ENCODE data around the gene PDE4A. TPM values are rescaled to one million over a fixed set of nuclear protein-coding genes. Genes with fewer than 3 reads are reported as not detected.

The PDE4A gene
- total and polyA plus RNA-seq, 2 donors (not counting 3 experiments of a cell fraction or from before 2014, with no cell fraction given): 3.8 to 10.0 TPM

DNA sequence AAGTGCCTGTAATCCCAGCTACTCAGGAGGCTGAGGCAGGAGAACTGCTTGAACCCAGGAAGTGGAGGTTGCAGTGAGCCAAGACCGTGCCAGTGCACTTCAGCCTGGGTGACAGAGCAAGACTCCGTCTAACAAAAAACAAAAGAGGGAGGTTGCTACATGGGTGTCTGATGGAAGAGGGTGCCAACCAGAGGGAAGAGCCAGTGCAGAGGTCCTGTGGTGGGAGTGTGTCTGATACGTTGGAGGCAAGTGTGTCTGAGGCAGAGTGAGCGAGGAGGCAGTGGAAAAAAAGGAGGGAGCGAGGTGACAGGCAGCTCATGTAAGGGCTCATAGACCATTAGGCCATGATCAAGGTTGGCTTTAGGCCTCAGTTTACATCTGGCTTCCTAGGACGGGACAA is 6.8 kb downstream of the PDE4A start:
- Histone ChIP-seq H3K4me3 (replicated peaks in 1 of 3; ENCODE audit: insufficient read depth in 1 of 3, low read depth in 1 of 3, low read length in 3 of 3) (no peak overlapping the region), H4K20me1 (replicated peaks; ENCODE audit: control insufficient read depth, extremely low read depth, insufficient read depth, low read length) (no peaks in the 10 kb centered on the region), H3K4me2 (ENCODE audit: insufficient read depth, low read length) (no peak overlapping the region), H3K27me3 (ENCODE audit: control insufficient read depth in 2 of 2, insufficient read depth in 2 of 2, low read length in 2 of 2) (peaks cover 2 to 11% of the 10 kb centered on the region in 2 experiments), H3K36me3 (ENCODE audit: control insufficient read depth in 2 of 2, extremely low read depth in 1 of 2, insufficient read depth in 2 of 2, low read length in 2 of 2) (no peaks in the 10 kb centered on the region), H3K27ac (ENCODE audit: insufficient read depth, low read depth, low read length) (no peak overlapping the region), H3K4me1 (ENCODE audit: control insufficient read depth, extremely low read depth, insufficient read depth, low read length) (peaks cover 27% of the 10 kb centered on the region), H3K79me2 (ENCODE audit: control insufficient read depth, insufficient read depth, low read length) (no peaks in the 10 kb centered on the region), H3K9ac (replicated peaks; ENCODE audit: extremely low read depth, insufficient read depth, low read length) (no peak overlapping the region), H2AFZ (ENCODE audit: low read depth, low read length) (no peak overlapping the region), H3K9me1 (replicated peaks; ENCODE audit: control insufficient read depth, extremely low read depth, insufficient read depth, low read length) (no peaks in the 10 kb centered on the region), H3K9me3 (replicated peaks; ENCODE audit: control insufficient read depth, insufficient read depth, low read length) (no peaks in the 10 kb centered on the region)
- TF ChIP-seq EZH2 (IDR thresholded peaks at IDR 0.05; ENCODE audit: borderline replicate concordance, low read depth, low read length, severe bottlenecking): no peak
- no peak for TF ChIP-seq JUN (IDR thresholded peaks at IDR 0.05; ENCODE audit: borderline replicate concordance, insufficient read depth, insufficient read length, low read depth)
- no peak for TF ChIP-seq FOS (IDR thresholded peaks at IDR 0.05; ENCODE audit: borderline replicate concordance, insufficient read depth, low read length)
- TF ChIP-seq GATA2 (IDR thresholded peaks at IDR 0.05; ENCODE audit: insufficient read depth, insufficient read length, low read depth, low read length): no peak
- TF ChIP-seq POLR2A (IDR thresholded peaks at IDR 0.05; ENCODE audit: low read depth, low read length): no peak
- no peak for TF ChIP-seq MYC (IDR thresholded peaks at IDR 0.05; ENCODE audit: low read depth, low read length)
- TF ChIP-seq, protein P1, sequence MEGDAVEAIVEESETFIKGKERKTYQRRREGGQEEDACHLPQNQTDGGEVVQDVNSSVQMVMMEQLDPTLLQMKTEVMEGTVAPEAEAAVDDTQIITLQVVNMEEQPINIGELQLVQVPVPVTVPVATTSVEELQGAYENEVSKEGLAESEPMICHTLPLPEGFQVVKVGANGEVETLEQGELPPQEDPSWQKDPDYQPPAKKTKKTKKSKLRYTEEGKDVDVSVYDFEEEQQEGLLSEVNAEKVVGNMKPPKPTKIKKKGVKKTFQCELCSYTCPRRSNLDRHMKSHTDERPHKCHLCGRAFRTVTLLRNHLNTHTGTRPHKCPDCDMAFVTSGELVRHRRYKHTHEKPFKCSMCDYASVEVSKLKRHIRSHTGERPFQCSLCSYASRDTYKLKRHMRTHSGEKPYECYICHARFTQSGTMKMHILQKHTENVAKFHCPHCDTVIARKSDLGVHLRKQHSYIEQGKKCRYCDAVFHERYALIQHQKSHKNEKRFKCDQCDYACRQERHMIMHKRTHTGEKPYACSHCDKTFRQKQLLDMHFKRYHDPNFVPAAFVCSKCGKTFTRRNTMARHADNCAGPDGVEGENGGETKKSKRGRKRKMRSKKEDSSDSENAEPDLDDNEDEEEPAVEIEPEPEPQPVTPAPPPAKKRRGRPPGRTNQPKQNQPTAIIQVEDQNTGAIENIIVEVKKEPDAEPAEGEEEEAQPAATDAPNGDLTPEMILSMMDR (IDR thresholded peaks at IDR 0.05; ENCODE audit: extremely low read depth in 1 of 2, insufficient read depth in 1 of 2, low read depth in 1 of 2, low read length in 2 of 2): no peak
- TF ChIP-seq POLR2AphosphoS5 (IDR thresholded peaks at IDR 0.05; ENCODE audit: insufficient read depth, low read depth, low read length): no peak
- TF ChIP-seq, protein P2, sequence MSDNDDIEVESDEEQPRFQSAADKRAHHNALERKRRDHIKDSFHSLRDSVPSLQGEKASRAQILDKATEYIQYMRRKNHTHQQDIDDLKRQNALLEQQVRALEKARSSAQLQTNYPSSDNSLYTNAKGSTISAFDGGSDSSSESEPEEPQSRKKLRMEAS (IDR thresholded peaks at IDR 0.05; ENCODE audit: insufficient read depth, insufficient read length): no peak
- CTCF ChIA-PET: interaction anchor here (0.6 to 5.6 kb wide), 4 partner anchors 9 to 39 kb away, joined by 3 to 50 read pairs (median 10); no protein-coding TSS in a partner anchor
- no TSS peak for BruUV-seq (replicated peaks)
- no peak for FAIRE-seq
- intact Hi-C loops (cut with micrococcal nuclease) (no loop called here), dilution Hi-C loops (cut with MboI; ENCODE audit: extremely low pct_ligation_motif_present, low sequenced_read_pairs) (no loop called here)
- no peak for DNase-seq (ENCODE audit: low read depth, low spot score)
- POLR2A ChIA-PET: no interaction called here

Data from endothelial cell of umbilical vein (primary cell).